Measurements from ENCODE around the gene MLEC.

MLEC gene

DNA sequence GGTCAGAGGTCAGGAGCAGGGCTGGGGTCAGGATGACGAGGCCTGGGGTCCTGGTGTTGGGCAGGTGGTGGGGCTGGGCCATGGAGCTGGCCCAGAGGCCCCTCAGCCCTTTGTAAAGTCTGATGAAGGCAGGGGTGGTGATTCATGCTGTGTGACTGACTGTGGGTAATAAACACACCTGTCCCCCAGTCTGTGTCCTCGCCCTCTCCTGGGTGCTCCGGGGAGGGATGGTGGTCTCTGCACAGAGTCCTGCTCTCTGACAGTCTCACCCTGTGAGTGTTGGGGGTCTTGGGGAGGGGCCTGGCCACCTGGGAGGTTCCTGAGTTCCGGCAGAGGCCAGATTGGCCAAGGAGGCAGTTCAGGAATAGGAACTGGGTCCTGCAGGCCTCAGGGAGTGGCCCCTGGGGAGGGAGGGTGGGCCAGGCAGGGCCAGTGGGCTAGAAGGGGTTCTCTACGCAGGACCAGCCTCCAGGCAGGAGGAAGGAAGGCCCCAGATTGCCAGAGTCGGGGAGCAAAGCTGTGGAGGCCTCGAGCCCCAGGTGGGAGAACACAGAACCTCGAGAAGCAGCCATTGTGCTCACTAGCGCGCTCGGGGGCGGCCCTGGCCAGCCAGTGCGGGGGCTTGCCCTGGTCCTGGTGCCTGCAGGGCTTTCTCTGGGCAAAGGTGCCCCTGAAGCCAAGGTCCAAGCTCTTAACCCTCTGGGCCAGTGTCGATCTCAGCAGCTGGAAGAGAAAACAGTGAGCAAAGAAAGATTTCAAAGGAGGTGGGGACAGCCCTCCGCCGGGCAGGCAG is 53.1 kb downstream of the MLEC start:
- Mint-ChIP-seq H3K4me3 (no peak overlapping the region), H3K36me3 (no peaks in the 10 kb centered on the region), H3K27me3 (no peaks in the 10 kb centered on the region), H3K4me1 (no peaks in the 10 kb centered on the region), H3K9me3 (no peaks in the 10 kb centered on the region), H3K27ac (no peak overlapping the region)
- CTCF ChIA-PET = no interaction called here
- DNase-seq = no peak

- H3K36me3 Mint-ChIP-seq = no peaks in the 10 kb centered on the region
Observed at GRCh38 chr12:120740871-120741270, 53.9 kb downstream of the MLEC start.

GRCh38 chr12:120741476-120742421 is 54.8 kb downstream of the MLEC start:
- CTCF ChIA-PET = no interaction called here
- no peaks in the 10 kb centered on the region for H3K9me3 Mint-ChIP-seq
- no peaks in the 10 kb centered on the region for H3K27me3 Mint-ChIP-seq
- no peak overlapping the region for H3K4me3 Mint-ChIP-seq
- H3K27ac Mint-ChIP-seq = no peak overlapping the region
- H3K36me3 Mint-ChIP-seq = no peaks in the 10 kb centered on the region
- H3K4me1 Mint-ChIP-seq = no peaks in the 10 kb centered on the region
- no peak for DNase-seq

More at GRCh38 chr12:120740871-120741270, 53.9 kb downstream of the MLEC start:
- CTCF ChIA-PET = no interaction called here
- DNase-seq = no peak
- Mint-ChIP-seq H3K9me3 (no peaks in the 10 kb centered on the region), H3K4me3 (no peak overlapping the region), H3K4me1 (no peaks in the 10 kb centered on the region), H3K27me3 (no peaks in the 10 kb centered on the region), H3K27ac (no peak overlapping the region)

DNA sequence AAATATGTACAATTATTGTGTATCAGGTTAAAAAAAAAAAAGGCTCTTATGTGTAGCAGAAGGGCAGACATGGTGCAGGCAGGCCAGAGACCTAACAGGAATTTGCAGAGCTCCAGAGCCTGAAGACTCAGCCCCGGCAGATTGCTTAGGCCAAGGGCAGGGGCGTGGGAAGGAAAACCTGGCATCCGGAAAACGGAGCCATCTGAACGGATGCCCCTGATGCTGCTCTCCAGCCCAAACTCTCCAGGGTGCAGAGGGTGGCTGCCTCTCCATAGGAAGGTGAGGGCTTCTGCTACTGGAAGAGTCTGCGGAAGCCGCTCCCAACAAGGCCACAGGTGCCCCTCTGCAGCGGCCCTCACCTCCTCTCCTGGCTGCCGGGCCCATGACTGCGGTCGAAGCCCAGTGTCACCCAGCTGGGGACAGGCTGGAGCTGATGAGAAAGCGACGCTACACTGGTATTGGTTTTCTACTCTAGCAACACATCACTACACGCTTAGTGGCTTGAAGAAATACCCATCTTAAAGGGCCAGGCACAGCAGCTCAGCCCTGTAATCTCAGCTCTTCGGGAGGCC is 58.1 kb downstream of the MLEC start:
- H3K4me3 Mint-ChIP-seq = no peak overlapping the region
- no peak overlapping the region for H3K27ac Mint-ChIP-seq
- DNase-seq = no peak
- no peaks in the 10 kb centered on the region for H3K36me3 Mint-ChIP-seq
- H3K27me3 Mint-ChIP-seq = no peaks in the 10 kb centered on the region
- CTCF ChIA-PET = no interaction called here
- H3K4me1 Mint-ChIP-seq = no peaks in the 10 kb centered on the region
- no peaks in the 10 kb centered on the region for H3K9me3 Mint-ChIP-seq

- Mint-ChIP-seq H3K27me3 (peaks cover 11% of the 10 kb centered on the region), H3K9me3 (no peaks in the 10 kb centered on the region), H3K27ac (no peak overlapping the region), H3K36me3 (no peaks in the 10 kb centered on the region), H3K4me1 (no peaks in the 10 kb centered on the region), H3K4me3 (no peak overlapping the region)
- CTCF ChIA-PET = interaction anchor here (0.6 kb wide), 1 partner anchor 19 kb away, joined by 3 read pairs; no protein-coding TSS in a partner anchor
- no peak for DNase-seq
Observed at GRCh38 chr12:120748242-120748641, 61.3 kb downstream of the MLEC start.

- H3K4me1 Mint-ChIP-seq = no peaks in the 10 kb centered on the region
- CTCF ChIA-PET = no interaction called here
- H3K27ac Mint-ChIP-seq = no peak overlapping the region
- no peak overlapping the region for H3K4me3 Mint-ChIP-seq
- H3K9me3 Mint-ChIP-seq = no peaks in the 10 kb centered on the region
- no peak for DNase-seq
- no peaks in the 10 kb centered on the region for H3K36me3 Mint-ChIP-seq
- peaks cover 11% of the 10 kb centered on the region for H3K27me3 Mint-ChIP-seq
Observed at GRCh38 chr12:120749256-120749655, 62.3 kb downstream of the MLEC start.

GRCh38 chr12:120750806-120751205 is 63.9 kb downstream of the MLEC start:
- Mint-ChIP-seq H3K27ac (no peak overlapping the region), H3K4me3 (no peak overlapping the region), H3K27me3 (peaks cover 22% of the 10 kb centered on the region), H3K36me3 (no peaks in the 10 kb centered on the region), H3K4me1 (no peaks in the 10 kb centered on the region), H3K9me3 (peaks cover 7% of the 10 kb centered on the region)
- CTCF ChIA-PET = interaction anchor here (0.6 to 1.5 kb wide), 3 partner anchors 92 to 225 kb away, joined by 3 to 10 read pairs (median 3); no protein-coding TSS in a partner anchor
- DNase-seq = no peak

DNA sequence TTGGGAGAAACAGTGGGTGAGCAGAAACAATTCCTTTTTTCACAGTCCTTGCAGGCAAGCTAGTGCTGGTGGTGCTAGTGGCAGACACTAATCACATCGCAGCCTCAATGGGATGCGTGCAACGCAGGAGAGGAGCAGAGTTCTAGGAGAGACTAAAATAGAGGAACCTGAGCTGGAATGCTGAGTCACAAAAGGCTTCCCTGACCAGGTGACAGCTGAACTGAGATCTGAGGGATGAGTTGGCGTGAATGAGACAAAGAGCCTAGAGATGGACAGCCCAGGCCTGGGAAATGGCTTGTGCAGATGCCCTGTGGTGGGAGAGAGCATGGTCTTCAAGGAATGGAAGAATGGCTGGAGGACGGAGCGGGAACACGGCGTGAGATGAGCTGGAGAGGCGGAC is 64.4 kb downstream of the MLEC start:
- no peak overlapping the region for H3K27ac Mint-ChIP-seq
- H3K9me3 Mint-ChIP-seq = peaks cover 7% of the 10 kb centered on the region
- CTCF ChIA-PET = interaction anchor here (0.6 to 1.5 kb wide), 3 partner anchors 22 to 225 kb away, joined by 3 to 10 read pairs (median 3); no protein-coding TSS in a partner anchor
- no peak for DNase-seq
- H3K4me1 Mint-ChIP-seq = no peaks in the 10 kb centered on the region
- no peak overlapping the region for H3K4me3 Mint-ChIP-seq
- H3K27me3 Mint-ChIP-seq = peaks cover 22% of the 10 kb centered on the region
- H3K36me3 Mint-ChIP-seq = no peaks in the 10 kb centered on the region

Measured in activated naive CD4-positive, alpha-beta T cell treated with anti-CD3 and anti-CD28 coated beads, Interleukin-2, amount 10 ng/mL, durations not matched to agents 7 days and 5 days (primary cell).